DMS53 (cell line): ENCODE results near the gene RBM5.
A peak's percentile ranks its signal among the peaks of the same experiment; 100 is the strongest.

Source experiments
- DNase-seq: peaks from one replicate; lab custom pipeline; 2025; lab: John Stamatoyannopoulos, UW

The RBM5 gene

GRCh38 chr3:50160561-50160983 is 71.9 kb downstream of the RBM5 start:
- no peak for DNase-seq

GRCh38 chr3:50161320-50161719 is 72.6 kb downstream of the RBM5 start:
- peak; percentile 15 for DNase-seq

GRCh38 chr3:50162034-50162883 is 73.5 kb downstream of the RBM5 start:
- peak; percentile 46 for DNase-seq

- DNase-seq, result no peak
Measured at GRCh38 chr3:50163572-50164455, 75.1 kb downstream of the RBM5 start.

GRCh38 chr3:50164481-50164880 is 75.8 kb downstream of the RBM5 start:
- no peak for DNase-seq

- no peak for DNase-seq
Measured at GRCh38 chr3:50164984-50165909, 76.5 kb downstream of the RBM5 start.

GRCh38 chr3:50165910-50166538 is 77.3 kb downstream of the RBM5 start:
- peak; percentile 33 for DNase-seq

GRCh38 chr3:50166620-50167019 is 77.9 kb downstream of the RBM5 start:
- peak; percentile 60 for DNase-seq

- peak; percentile 81 for DNase-seq
Measured at GRCh38 chr3:50167069-50167840, 78.5 kb downstream of the RBM5 start.

GRCh38 chr3:50167841-50168209 is 79.1 kb downstream of the RBM5 start:
- no peak for DNase-seq

GRCh38 chr3:50168388-50168787 is 79.7 kb downstream of the RBM5 start:
- DNase-seq, result no peak
